ENCODE results near the gene SELENOH.

Gene SELENOH

DNA sequence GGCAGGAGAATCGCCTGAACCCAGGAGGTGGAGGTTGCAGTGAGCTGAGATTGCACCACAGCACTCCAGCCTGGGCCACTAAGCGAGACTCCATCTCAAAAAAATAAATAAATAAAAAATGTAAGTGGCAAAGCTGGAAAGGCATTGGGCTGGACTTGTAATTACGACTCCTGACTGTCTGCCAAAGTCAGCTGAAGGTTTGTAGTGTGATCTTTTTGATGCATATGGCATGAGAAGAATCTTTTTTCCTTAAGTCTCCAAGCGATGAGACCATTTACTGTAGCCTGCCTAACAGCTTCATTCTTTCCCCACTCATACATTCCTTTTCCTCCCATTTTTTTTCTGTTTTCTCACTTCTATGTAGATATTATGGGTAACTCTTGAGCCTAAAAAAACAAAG is 45.1 kb downstream of the SELENOH start:
- DNase-seq: no peak

DNA sequence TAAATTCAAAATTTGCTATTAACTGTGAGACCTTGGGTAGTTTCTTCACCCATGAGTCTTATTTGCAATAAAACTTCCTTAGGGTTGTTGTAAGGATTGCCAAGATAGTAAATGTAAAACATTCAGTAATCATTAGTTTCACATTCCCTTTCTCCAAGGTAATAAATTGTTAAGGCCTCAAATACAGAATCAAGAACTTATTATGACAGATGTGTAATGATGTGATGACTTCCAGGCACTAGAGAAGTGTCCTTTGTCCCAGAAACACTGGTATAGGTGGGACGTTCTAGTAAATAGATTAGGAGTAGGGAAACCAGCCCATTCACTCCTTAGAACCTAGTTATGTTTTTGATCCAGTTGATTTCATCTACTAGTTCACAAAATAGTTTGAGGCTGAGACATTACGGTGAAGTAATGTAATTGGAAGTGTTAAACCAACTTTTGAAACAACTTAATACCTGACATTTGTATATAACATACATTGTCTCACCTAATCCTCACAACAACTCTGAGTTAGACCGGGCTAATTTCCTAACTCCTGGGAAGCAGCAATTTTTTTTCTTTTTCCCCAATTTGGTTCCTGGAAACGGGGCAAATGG is 45.8 kb downstream of the SELENOH start:
- DNase-seq: no peak

- DNase-seq: no peak
Measured at GRCh38 chr11:57787920-57788702, 46.8 kb downstream of the SELENOH start.

GRCh38 chr11:57788703-57789088 is 47.4 kb downstream of the SELENOH start:
- no peak for DNase-seq

GRCh38 chr11:57791321-57792059 is 50.2 kb downstream of the SELENOH start:
- no peak for DNase-seq

- no peak for DNase-seq
Measured at GRCh38 chr11:57792060-57792541, 50.8 kb downstream of the SELENOH start.

- no peak for DNase-seq
Measured at GRCh38 chr11:57792870-57793269, 51.6 kb downstream of the SELENOH start.
